Tibial nerve (tissue), 4 donors: ENCODE results near the gene OPN5. TPM values are rescaled to one million over a fixed set of nuclear protein-coding genes. Genes with fewer than 3 reads are reported as not detected.

Experiments
- DNase-seq, 2 donors: peaks; one replicate each; pipeline ENCODE4 v3.0.0-alpha.2; 2019; ENCODE audit warnings: low spot score in 2 of 2
- H3K27ac ChIP-seq, 4 donors: fragments of 200-600 bp; sonication (generic) in 3 of 4; one replicate each; pipeline ENCODE4 v1.5.1; 2017 to 2019; ENCODE audit warnings: mild to moderate bottlenecking in 1 of 4
- H3K27me3 ChIP-seq, 2 donors: fragments of 200-600 bp; sonication (generic) in 1 of 2; one replicate each; pipeline versions ENCODE4 v1.5.1 to v1.6.0; 2017 to 2019
- H3K36me3 ChIP-seq, 3 donors: fragments of 200-600 bp; sonication (generic); one replicate each; pipeline ENCODE4 v1.5.1; 2018 to 2019
- H3K4me1 ChIP-seq, 4 donors: fragments of 200-600 bp; sonication (generic) in 3 of 4; one replicate each; pipeline ENCODE4 v1.5.1; 2017 to 2019
- H3K4me3 ChIP-seq, 4 donors: fragments of 200-600 bp; sonication (generic) in 3 of 4; one replicate each; pipeline ENCODE4 v1.5.1; 2017 to 2019; ENCODE audit warnings: mild to moderate bottlenecking in 1 of 4, moderate library complexity in 1 of 4
- H3K9me3 ChIP-seq, 4 donors: fragments of 200-600 bp; sonication (generic) in 3 of 4; one replicate each; pipeline ENCODE4 v1.5.1; 2017 to 2019
- CTCF ChIP-seq, 5 experiments: fragments of 200-600 bp in 3 of 5; fragments of 450-650 bp in 2 of 5; sonication (generic) in 3 of 5; IDR thresholded peaks; one replicate each; pipeline ENCODE4 v1.5.1; 2016 to 2019; ENCODE audit warnings: antibody characterized with exemption in 5 of 5, mild to moderate bottlenecking in 3 of 5, moderate library complexity in 2 of 5
- EP300 ChIP-seq, 2 donors: sonication (generic); formaldehyde crosslinking; IDR thresholded peaks; one replicate each; pipeline ENCODE4 v1.6.1; 2017; ENCODE audit warnings: antibody characterized with exemption in 2 of 2, mild to moderate bottlenecking in 1 of 2
- POLR2A ChIP-seq, 2 donors: fragments of 450-650 bp; IDR thresholded peaks; one replicate each; pipeline ENCODE4 v1.6.1; 2017; ENCODE audit warnings: antibody characterized with exemption in 2 of 2, mild to moderate bottlenecking in 2 of 2, moderate library complexity in 2 of 2
- WGBS, 2 donors: methylation state at CpG; one replicate each; pipeline ENCODE4 v1.1.5; 2018; 5-methylcytosine and 5-hydroxymethylcytosine counted together
- total RNA-seq, 4 donors: library from RNA; depleted of rRNA; stranded (reverse); fragments of >200 nt; gene quantifications; one replicate each; pipeline ENCODE4 v1.1.0, GENCODE V29; 2016

Gene OPN5
- total RNA-seq, 4 donors from 2014 or later, result not detected

GRCh38 chr6:47759364-47759763, 22.5 kb upstream of the OPN5 start:
- no peaks in the 10 kb centered on the region for H3K36me3 ChIP-seq
- WGBS, 2 donors, result 40 to 44% methylated on average over 1 of the region's 1 CpG
- H3K9me3 ChIP-seq, result no peaks in the 10 kb centered on the region
- no peak overlapping the region for H3K4me3 ChIP-seq
- no peaks in the 10 kb centered on the region for H3K4me1 ChIP-seq
- TF ChIP-seq CTCF (IDR thresholded peaks at IDR 0.05), result no peak
- TF ChIP-seq EP300 (IDR thresholded peaks at IDR 0.05), result no peak
- no peak for TF ChIP-seq POLR2A (IDR thresholded peaks at IDR 0.05)
- H3K27ac ChIP-seq, result no peak overlapping the region
- H3K27me3 ChIP-seq, result no peaks in the 10 kb centered on the region
- DNase-seq, result no peak

- Histone ChIP-seq H3K4me3 (no peak overlapping the region), H3K9me3 (peaks cover 0 to 4% (median 0%) of the 10 kb centered on the region in 4 donors), H3K27ac (no peak overlapping the region), H3K36me3 (no peaks in the 10 kb centered on the region), H3K4me1 (no peaks in the 10 kb centered on the region), H3K27me3 (no peaks in the 10 kb centered on the region)
- WGBS, 2 donors, result 75 to 84% methylated on average over 3 of the region's 3 CpGs
- TF ChIP-seq POLR2A (IDR thresholded peaks at IDR 0.05), result no peak
- TF ChIP-seq EP300 (IDR thresholded peaks at IDR 0.05), result no peak
- TF ChIP-seq CTCF (IDR thresholded peaks at IDR 0.05), result no peak
- no peak for DNase-seq
Measured at GRCh38 chr6:47762502-47762901, 19.3 kb upstream of the OPN5 start.

GRCh38 chr6:47766445-47766844, 15.4 kb upstream of the OPN5 start:
- WGBS, 2 donors, result 93 to 98% methylated on average over 3 of the region's 3 CpGs
- Histone ChIP-seq H3K4me3 (no peak overlapping the region), H3K27me3 (no peaks in the 10 kb centered on the region), H3K4me1 (no peaks in the 10 kb centered on the region), H3K36me3 (no peaks in the 10 kb centered on the region), H3K27ac (no peak overlapping the region), H3K9me3 (peaks cover 0 to 4% (median 0%) of the 10 kb centered on the region in 4 donors)
- no peak for DNase-seq
- no peak for TF ChIP-seq CTCF (IDR thresholded peaks at IDR 0.05)
- no peak for TF ChIP-seq POLR2A (IDR thresholded peaks at IDR 0.05)
- no peak for TF ChIP-seq EP300 (IDR thresholded peaks at IDR 0.05)

GRCh38 chr6:47767102-47767501, 14.7 kb upstream of the OPN5 start:
- Histone ChIP-seq H3K27ac (no peak overlapping the region), H3K4me1 (no peaks in the 10 kb centered on the region), H3K4me3 (no peak overlapping the region), H3K36me3 (no peaks in the 10 kb centered on the region), H3K9me3 (peaks cover 0 to 4% (median 0%) of the 10 kb centered on the region in 4 donors), H3K27me3 (no peaks in the 10 kb centered on the region)
- DNase-seq, result no peak
- WGBS, 2 donors, result 56 to 97% methylated on average over 1 of the region's 1 CpG
- no peak for TF ChIP-seq POLR2A (IDR thresholded peaks at IDR 0.05)
- no peak for TF ChIP-seq CTCF (IDR thresholded peaks at IDR 0.05)
- no peak for TF ChIP-seq EP300 (IDR thresholded peaks at IDR 0.05)

- Histone ChIP-seq H3K4me3 (no peak overlapping the region), H3K36me3 (no peaks in the 10 kb centered on the region), H3K27me3 (no peaks in the 10 kb centered on the region), H3K4me1 (no peaks in the 10 kb centered on the region), H3K27ac (no peak overlapping the region), H3K9me3 (peaks cover 0 to 4% (median 0%) of the 10 kb centered on the region in 4 donors)
- DNase-seq, result no peak
- TF ChIP-seq EP300 (IDR thresholded peaks at IDR 0.05) (no peak), CTCF (IDR thresholded peaks at IDR 0.05) (no peak), POLR2A (IDR thresholded peaks at IDR 0.05) (no peak)
Measured at GRCh38 chr6:47769982-47770381, 11.8 kb upstream of the OPN5 start.
